ENCODE data around the gene XBP1.
A peak's percentile ranks its signal among the peaks of the same experiment; 100 is the strongest.
"Not testable (repeated sequence)": the region's sequence is repeated elsewhere in the genome, so short reads cannot be mapped to it uniquely, and the experiment has no call there.

The XBP1 gene

GRCh38 chr22:28800308-28801041 lies at the start of gene XBP1:
XBP1 (minus strand) TSS chr22:28800569.
- peak; percentile 56 to 95 (median 88) for DNase-seq

DNA sequence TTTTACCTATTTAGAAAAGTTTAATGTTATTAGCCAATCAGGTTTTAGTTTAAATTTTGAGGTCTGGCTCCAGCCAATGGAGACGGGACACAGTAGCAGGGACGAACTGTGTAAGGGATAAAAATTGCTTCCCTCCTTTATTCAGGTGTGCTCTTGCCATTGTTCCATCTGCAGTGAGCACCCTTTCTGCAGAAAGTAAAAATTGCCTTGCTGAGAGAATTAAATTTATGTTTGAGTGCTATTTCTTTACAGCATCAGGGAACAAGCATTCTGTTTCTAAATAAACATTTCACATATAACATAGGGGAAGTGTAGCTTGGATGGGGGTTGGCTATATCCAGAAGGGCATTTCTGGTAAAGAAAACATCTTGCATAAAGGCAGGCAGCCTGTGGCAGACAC lies 46.6 kb upstream of the XBP1 start:
- no peak for DNase-seq

- not testable (repeated sequence) for DNase-seq
These were observed 43.9 kb upstream of the XBP1 start for GRCh38 chr22:28844277-28844676.

GRCh38 chr22:28843633-28844032 lies 43.3 kb upstream of the XBP1 start:
- no peak for DNase-seq

GRCh38 chr22:28841111-28841510 lies 40.7 kb upstream of the XBP1 start:
- no peak for DNase-seq

DNA sequence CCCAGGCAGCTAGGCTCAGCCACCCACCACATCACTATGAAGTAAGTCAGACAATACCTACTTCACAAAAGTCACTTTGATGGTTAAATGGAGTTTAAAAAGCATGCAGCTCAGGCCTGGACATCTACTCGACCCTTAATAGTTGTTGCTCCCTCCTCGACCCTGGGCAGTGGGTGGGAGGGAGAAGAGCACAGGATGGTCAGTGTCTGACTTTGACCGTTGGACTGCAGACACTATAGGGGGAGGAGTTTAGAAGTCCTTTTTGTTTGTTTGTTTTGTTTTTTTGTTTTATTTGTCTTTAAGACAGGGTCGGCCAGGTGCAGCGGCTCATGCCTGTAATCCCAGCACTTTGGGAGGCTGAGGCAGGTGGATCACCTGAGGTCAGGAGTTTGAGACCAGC lies 38.6 kb upstream of the XBP1 start:
- DNase-seq: no peak

GRCh38 chr22:28837640-28838039 lies 37.3 kb upstream of the XBP1 start:
- no peak for DNase-seq

GRCh38 chr22:28835630-28836189 lies 35.3 kb upstream of the XBP1 start:
- DNase-seq: no peak

GRCh38 chr22:28833276-28833923 lies 33.0 kb upstream of the XBP1 start:
- DNase-seq: no peak

DNA sequence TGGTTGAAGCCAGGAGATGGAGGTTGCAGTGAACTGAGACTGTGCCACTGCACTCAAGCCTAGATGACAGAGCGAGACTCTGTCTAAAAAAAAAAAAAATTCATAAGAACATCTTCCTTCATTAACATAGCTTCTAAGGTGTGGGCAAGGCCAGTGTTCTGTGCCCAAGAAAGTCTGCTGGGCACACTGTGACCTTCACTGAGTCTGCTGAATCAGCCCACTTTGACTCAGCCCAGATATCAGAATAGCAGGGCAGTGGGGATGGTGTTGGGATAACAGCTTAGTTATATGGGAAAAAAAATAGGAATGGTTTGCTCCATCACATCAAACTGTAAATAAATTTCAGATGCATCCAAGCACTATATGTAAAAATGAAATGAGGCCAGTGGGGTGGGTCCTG lies 32.4 kb upstream of the XBP1 start:
- DNase-seq: no peak

DNA sequence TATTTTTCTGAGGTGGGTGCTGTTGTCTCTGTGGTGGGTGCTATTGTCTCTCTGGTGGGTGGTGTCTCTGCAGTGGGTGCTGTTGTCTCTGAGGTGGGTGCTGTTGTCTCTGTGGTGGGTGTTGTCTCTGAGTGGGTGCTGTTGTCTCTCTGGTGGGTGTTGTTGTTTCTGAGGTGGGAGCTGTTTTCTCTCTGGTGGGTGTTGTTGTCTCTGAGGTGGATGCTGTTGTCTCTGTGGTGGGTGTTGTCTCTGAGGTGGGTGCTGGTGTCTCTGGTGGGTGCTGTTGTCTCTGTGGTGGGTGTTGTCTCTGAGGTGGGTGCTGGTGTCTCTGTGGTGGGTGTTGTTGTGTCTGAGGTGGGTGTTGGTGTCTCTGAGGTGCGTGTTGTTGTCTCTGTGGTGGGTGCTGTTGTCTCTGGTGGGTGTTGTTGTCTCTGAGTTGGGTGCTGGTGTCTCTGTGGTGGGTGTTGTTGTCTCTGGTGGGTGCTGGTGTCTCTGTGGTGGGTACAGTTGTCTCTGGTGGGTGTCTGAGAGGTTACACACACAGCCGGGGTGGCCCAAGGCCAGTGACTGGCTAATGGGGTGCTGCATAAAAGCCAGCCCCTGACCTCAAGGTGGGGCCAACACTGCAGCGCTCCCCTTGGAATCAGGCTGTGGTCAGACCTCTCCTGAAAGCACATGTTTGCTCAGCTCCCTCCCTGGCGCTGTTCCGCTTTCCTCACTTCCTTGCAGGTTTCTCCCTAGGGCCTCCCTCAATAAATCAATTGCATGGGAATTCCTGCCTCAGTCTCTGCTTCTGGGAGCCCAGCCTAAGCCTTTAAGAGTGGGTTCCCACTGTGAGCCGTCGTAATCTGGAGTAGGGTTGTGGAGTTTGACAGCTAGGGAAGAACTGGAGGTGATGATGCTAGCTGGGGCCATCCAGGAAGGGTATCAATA lies 31.0 kb upstream of the XBP1 start:
- no peak for DNase-seq

- DNase-seq: no peak
These were observed 30.1 kb upstream of the XBP1 start for GRCh38 chr22:28830441-28830840.

DNA sequence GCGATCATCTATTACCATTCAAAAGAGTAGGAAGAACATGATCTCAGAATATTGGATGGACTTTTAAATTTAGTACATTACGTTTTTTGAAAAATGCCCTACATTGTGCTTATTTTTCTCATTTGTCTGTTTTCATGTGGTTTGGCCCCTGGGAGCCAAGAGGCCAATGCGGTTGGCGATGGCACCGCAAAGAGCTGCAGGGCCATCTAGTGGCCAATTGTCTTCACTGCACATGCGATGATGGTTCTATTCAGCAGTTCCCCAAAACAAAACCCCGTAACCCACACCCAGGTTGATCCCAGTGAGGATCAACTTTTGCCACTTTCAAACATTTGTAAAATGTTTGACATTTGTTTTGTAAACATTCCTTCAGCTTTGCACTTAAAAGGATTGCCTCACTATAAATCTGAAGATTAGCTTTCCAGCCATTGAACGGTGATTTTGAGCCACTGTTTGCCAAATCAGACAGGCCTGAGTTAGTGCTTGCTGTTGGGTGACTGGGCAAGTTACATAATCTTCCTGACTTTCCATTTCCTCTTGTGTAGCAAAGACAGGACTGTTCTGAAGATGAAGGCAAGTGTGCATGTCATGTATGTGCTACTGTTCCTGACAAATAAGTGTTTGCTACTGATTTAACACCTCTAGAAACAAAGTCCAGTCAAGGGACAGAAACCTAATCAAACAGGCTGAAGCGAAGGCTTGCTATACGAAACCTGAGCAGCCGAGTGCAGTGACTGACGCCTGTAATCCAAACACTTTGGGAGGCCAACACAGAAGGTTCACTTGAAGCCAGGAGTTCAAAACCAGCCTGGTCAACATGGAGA lies 29.2 kb upstream of the XBP1 start:
- peak in 48 of 56 donors; percentile 4 to 82 (median 42) for DNase-seq

DNA sequence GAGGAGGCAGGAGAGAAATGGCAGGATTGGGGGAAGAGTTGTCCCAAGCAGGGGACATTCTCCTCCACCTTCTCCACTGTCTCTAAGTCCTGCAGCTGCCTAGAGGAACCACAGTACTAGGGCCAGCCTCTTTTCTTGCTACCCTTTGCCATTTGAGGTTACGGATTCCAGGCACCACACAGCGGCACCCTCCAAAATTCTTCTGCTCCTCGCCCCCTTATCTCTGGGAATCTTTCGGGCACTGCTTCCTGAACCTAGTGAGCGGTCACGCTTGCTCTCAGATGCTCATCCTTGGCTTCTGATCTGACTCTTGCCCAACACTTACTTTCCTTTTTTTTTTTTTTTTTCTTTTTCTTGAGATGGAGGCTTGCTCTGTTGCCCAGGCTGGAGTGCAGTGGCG lies 26.6 kb upstream of the XBP1 start:
- DNase-seq: no peak

DNA sequence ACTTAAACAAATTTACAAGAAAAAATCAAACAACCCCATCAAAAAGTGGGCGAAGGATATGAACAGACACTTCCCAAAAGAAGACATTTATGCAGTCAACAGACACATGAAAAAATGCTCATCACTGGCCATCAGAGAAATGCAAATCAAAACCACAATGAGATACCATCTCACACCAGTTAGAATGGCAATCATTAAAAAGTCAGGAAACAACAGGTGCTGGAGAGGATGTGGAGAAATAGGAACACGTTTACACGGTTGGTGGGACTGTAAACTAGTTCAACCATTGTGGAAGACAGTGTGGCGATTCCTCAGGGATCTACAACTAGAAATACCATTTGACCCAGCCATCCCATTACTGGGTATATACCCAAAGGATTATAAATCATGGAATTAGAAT lies 26.1 kb upstream of the XBP1 start:
- not testable (repeated sequence) for DNase-seq

DNA sequence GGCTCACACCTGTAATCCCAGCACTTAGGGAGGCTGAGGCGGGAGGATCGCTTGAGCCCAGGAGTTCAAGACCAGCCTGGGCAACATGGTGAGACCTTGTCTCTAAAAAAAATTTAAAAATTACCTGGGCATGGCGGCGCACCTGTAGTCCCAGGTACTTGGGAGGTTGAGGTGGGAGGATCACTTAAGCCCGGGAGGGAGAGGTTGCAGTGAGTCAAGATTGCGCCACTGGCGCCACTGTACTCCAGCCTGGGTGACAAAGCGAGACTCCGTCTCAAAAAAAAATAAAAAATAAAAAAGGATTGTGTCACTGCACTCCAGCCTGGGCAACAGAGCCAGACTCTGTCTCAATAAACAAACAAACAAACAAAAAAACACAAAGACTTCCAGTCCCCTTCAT lies 24.1 kb upstream of the XBP1 start:
- DNase-seq: not testable (repeated sequence)

DNA sequence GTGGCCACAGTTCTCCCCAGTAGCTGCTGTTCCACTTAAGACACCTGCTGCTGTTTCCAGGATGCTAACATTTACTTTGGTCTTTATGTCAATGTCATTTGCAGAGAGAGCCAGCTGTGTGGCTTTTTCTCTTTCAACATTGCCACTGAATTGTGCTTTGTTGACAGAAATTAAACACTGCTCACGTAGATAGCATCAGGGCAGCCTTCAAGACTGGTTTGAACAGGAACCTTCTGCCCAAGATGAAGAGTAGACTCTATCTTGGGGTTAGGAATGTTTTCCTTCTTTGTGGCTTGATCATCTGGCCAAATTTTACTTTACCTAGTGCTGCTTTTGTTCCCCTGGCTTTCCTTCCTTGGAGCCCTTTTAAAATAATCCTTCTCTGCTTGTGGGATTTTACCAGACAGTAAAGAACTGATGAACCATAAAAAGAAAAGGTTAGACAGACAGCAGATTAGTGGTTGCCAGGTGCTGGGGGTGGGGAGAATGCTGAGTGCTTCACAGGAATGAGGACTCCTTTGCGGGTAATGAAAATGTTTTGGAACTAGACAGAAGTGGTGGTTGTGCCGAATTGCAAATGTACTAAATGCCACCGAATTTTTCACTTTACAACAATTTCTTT lies 22.7 kb upstream of the XBP1 start:
- no peak for DNase-seq

GRCh38 chr22:28821452-28821851 lies 21.1 kb upstream of the XBP1 start:
- no peak for DNase-seq

DNA sequence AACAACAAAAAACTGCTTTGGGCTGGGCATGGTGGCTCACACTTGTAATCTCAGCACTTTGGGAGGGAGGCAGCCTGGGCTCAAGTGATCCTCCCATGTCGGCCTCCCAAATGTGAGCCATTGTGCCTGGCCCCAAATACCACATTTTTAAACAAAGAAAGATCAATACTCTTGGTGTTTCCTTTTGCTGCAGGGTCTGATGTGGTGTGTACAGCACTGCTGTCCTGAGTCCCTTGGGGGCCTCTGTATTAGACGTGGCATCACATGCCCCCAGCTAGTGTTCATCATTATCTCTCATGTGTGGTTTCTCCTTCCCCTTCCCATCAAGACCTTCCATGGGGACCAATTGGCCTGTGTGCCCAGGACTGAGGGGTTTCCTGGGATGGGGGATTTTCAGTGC lies 20.5 kb upstream of the XBP1 start:
- DNase-seq: no peak

Measured in nucleus accumbens (tissue), 56 donors.